ENCODE data around the gene NANS. TPM values are rescaled to one million over a fixed set of nuclear protein-coding genes. Genes with fewer than 3 reads are reported as not detected.

NANS gene
- total and polyA plus RNA-seq, 2 of the 8 experiments (the other 6 are each of a cell fraction or from before 2014, with no cell fraction given), result 56.5 to 67.3 TPM

- no peak overlapping the region for H2BK5ac ChIP-seq (ENCODE audit: low read depth, low read length)
- H2AK5ac ChIP-seq (ENCODE audit: low read depth, low read length), result no peak overlapping the region
These were observed 42.8 kb downstream of the NANS start for GRCh38 chr9:98099346-98099745.

More at GRCh38 chr9:98099346-98099745, 42.8 kb downstream of the NANS start:
- H3K18ac ChIP-seq (ENCODE audit: extremely low read depth, low read length), result no peak overlapping the region
- no peak for DNase-seq (ENCODE audit: low read depth in 1 of 2, low spot score in 2 of 2)
- no peak overlapping the region for H3K56ac ChIP-seq (replicated peaks; ENCODE audit: insufficient read length, low read depth, low read length)
- TF ChIP-seq SIRT6 (IDR thresholded peaks at IDR 0.05; ENCODE audit: low read length) (no peak), JUND (IDR thresholded peaks at IDR 0.05; ENCODE audit: low read length) (no peak), TCF12 (IDR thresholded peaks at IDR 0.05; ENCODE audit: low read depth, low read length) (no peak), BACH1 (IDR thresholded peaks at IDR 0.05; ENCODE audit: low read length) (no peak)
- TF ChIP-seq, protein P1, sequence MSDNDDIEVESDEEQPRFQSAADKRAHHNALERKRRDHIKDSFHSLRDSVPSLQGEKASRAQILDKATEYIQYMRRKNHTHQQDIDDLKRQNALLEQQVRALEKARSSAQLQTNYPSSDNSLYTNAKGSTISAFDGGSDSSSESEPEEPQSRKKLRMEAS (IDR thresholded peaks at IDR 0.05), result no peak
- H3K14ac ChIP-seq (ENCODE audit: insufficient read length), result no peak overlapping the region
- no peak overlapping the region for H3K23ac ChIP-seq (ENCODE audit: insufficient read length)
- H3K79me1 ChIP-seq (ENCODE audit: low read depth, low read length), result no peaks in the 10 kb centered on the region
- no peak overlapping the region for H3K4me2 ChIP-seq (ENCODE audit: insufficient read depth in 1 of 2, low read depth in 2 of 2, low read length in 2 of 2)
- no peak overlapping the region for H2BK12ac ChIP-seq (ENCODE audit: low read depth, low read length)
- H2AFZ ChIP-seq (ENCODE audit: low read length), result no peak overlapping the region
- no CpG with 5 or more reads among the region's 2 CpGs for WGBS, 2 experiments (ENCODE audit: extremely low coverage in 1 of 2, insufficient coverage in 1 of 2, insufficient read length in 1 of 2, insufficient replicate concordance in 2 of 2, low coverage in 1 of 2, low lambda C conversion rate in 2 of 2, missing lambda C conversion rate in 1 of 2)
- no peak overlapping the region for H4K91ac ChIP-seq (replicated peaks; ENCODE audit: insufficient read length, low read length)
- H3K27me3 ChIP-seq (replicated peaks in 1 of 4; ENCODE audit: control insufficient read depth in 3 of 4, extremely low read depth in 1 of 4, insufficient read depth in 3 of 4, low read length in 3 of 4), result no peaks in the 10 kb centered on the region
- no peak for FAIRE-seq
- no peak overlapping the region for H2BK15ac ChIP-seq (ENCODE audit: low read length)
- H3K27ac ChIP-seq (ENCODE audit: low read depth, low read length), result no peak overlapping the region
- peaks cover 0 to 3% (median 0%) of the 10 kb centered on the region in 4 experiments; a peak in 2 of 8 replicates for H3K36me3 ChIP-seq (ENCODE audit: control insufficient read depth in 2 of 4, insufficient read depth in 4 of 4, low read length in 3 of 4)
- 0 out of 2 replicates have a peak, but pooled peaks cover 3% of the 10 kb centered on the region for H3K23me2 ChIP-seq (ENCODE audit: low read depth, low read length)
- H3K9ac ChIP-seq (replicated peaks in 1 of 4; ENCODE audit: extremely low read depth in 1 of 4, low read depth in 3 of 4, low read length in 3 of 4), result no peak overlapping the region
- no peaks in the 10 kb centered on the region for H3K79me2 ChIP-seq (ENCODE audit: control insufficient read depth in 1 of 2, insufficient read depth in 2 of 2, low read length in 2 of 2)
- no peak overlapping the region for H2BK20ac ChIP-seq (ENCODE audit: low read length)
- no peak overlapping the region for H4K8ac ChIP-seq (ENCODE audit: extremely low read depth, insufficient read depth, low read length)
- no peak overlapping the region for H3K4ac ChIP-seq (replicated peaks; ENCODE audit: insufficient read length, low read depth, low read length)
- peaks cover 0 to 5% (median 1%) of the 10 kb centered on the region in 4 experiments; a peak in 3 of 7 replicates for H3K4me1 ChIP-seq (replicated peaks in 1 of 4; ENCODE audit: control insufficient read depth in 3 of 4, insufficient read depth in 4 of 4, low read length in 3 of 4)
- no peak overlapping the region for H4K5ac ChIP-seq (ENCODE audit: insufficient read length, low read depth, low read length)
- H3K4me3 ChIP-seq (ENCODE audit: extremely low read depth in 1 of 4, insufficient read depth in 2 of 4, low read depth in 3 of 4, low read length in 4 of 4), result no peak overlapping the region
- H2BK120ac ChIP-seq (replicated peaks; ENCODE audit: low read depth, low read length), result no peak overlapping the region
- ChIA-PET CTCF (ENCODE audit: partially characterized antibody) (interaction anchor here (0.6 kb wide), 1 partner anchor 64 kb away, joined by 3 read pairs; no protein-coding TSS in a partner anchor), POLR2A (ENCODE audit: partially characterized antibody) (interaction anchor here (1.3 kb wide), 1 partner anchor 69 kb away, joined by 3 read pairs; no protein-coding TSS in a partner anchor)
- H4K20me1 ChIP-seq (replicated peaks in 1 of 2; ENCODE audit: control insufficient read depth in 1 of 2, insufficient read depth in 2 of 2, low read length in 2 of 2), result peaks cover 1 to 2% of the 10 kb centered on the region in 2 experiments
- H3K9me3 ChIP-seq (ENCODE audit: insufficient read depth in 2 of 2, low read depth in 1 of 2, low read length in 1 of 2), result no peaks in the 10 kb centered on the region
